Hypothalamus (tissue), 51 donors: ENCODE measurements around the gene SIDT1.

Experiments used
- DNase-seq, 51 donors: peaks; one replicate each; lab custom pipeline; 2025; lab: John Stamatoyannopoulos, UW

Gene SIDT1

DNA sequence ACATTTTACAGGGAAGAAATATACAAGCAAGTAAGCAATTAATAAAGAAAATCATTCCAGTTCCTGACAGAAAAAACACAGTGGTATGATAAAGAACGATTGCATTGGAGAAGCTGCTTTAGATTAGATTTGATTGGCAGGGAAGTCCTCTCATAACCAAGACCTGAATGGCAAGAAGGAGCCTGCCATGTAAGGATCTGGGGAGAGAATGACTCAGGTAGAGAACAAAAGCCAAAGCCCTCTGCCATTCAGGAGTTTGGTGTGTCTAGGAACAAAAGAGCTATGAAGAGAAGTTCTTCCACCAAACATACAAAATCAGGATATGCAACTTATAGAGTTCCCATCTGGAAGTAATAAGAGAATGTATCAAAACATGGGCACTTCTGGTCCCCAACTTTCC is 57.6 kb downstream of the SIDT1 start:
- DNase-seq: no peak

GRCh38 chr3:113590983-113591382 is 58.6 kb downstream of the SIDT1 start:
- DNase-seq: no peak

- no peak for DNase-seq
Measured at GRCh38 chr3:113594066-113594465, 61.7 kb downstream of the SIDT1 start.

DNA sequence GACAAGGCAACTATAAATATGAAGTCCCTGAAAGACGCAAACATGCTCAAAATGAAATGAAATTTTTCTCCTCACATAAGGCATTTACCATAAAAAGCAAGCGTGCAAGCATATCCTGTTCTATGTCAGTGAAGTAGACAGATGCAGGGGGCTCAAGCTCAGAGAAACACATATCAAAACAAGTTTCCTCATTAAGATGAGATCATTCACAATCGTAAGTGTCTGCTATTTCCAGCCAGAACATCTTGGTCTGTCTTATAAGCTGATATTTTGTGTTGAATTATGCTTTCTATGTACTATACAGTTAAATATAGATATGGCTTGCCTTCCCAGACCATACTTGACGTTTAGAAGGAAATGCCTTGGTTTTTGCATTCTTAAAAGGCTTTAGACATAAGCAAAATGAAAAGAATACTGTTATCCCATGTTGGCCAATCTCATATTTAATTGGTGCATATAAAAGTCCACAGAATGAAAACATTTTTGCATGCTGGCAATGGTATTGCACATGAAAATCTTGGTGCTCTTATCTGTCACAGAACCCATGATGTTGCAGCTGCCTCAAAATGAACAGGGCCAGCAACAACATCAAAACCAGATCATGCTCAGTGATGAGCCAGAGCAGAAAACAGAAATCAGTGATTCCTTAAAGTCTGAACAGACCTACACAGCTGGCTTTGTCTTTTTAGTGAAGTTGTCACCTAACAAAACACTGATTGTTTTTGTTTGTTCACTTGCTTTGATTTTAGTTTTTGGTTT is 65.4 kb downstream of the SIDT1 start:
- DNase-seq: no peak

- DNase-seq: peak in 20 of 51 donors; percentile 1 to 53 (median 18)
Measured at GRCh38 chr3:113600418-113601182, 68.2 kb downstream of the SIDT1 start.

DNA sequence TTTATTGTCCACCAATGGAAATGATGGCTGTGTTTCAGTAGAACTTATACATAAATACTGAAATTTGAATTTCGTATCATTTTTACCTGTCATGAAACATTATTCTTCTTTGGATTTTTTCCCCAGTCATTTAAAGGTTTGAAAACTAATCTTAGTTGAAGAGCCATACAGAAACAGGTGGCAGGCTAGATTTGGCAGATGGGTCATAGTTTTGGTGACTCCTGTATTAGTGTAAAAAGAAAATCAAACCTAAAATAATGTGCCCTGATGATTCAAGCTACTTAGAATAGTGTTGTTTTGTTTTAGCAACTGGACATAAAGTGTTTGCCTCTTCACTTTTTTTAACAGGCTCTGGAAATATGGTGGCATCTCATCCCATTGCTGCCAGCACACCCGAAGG is 68.9 kb downstream of the SIDT1 start:
- no peak for DNase-seq

DNA sequence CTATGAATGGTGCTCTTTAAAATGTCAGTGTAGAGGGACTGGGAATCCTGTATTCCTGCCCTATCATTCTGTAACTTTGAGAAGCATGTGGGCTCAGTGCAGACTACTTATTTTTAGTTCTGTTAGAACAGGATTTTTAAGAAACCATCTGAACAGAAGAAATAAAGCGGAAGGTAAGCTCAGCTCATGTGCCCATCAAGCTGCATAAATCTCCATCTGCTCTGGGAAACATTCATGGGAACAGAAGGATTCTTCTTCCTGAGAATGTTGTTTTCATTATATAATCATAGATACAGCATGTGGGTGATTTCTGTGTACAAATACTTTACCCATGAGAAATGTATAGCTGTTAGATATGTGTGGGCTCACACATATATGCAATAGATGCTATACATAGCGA is 69.9 kb downstream of the SIDT1 start:
- DNase-seq: no peak

- peak in 1 of 51 donors; percentile 42 for DNase-seq
Measured at GRCh38 chr3:113602836-113603235, 70.5 kb downstream of the SIDT1 start.

DNA sequence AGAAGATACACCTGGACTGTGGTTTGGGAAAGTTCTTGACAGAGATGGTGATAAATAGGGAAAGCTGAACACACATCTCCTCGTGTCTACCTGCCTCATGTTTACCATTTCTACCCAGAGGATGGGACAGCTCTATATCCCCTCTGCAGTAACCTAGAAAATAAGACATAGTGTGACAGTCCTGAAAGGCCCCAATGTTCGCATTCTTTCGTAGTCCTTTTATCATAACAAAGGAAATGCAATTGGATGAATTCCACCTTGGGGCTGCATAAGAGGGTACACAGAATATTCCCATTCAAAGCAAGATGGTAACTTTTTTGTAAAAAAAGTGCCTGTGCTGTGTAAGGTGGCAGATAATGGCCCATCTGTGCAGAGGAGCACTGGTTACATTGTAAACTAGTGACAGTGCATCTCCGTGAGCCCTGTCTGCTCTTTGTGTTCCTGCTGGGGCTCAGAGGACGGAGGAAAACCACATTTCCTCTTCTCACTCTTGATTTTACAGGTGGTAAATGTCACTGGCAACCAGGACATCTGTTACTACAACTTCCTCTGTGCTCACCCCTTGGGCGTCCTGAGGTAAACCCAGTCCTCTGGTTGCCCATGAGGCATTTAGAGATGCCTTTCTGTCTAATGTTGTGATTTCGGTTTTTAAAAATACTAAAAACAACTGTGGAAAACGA is 74.3 kb downstream of the SIDT1 start:
- no peak for DNase-seq

GRCh38 chr3:113607219-113607596 is 74.9 kb downstream of the SIDT1 start:
- no peak for DNase-seq

DNA sequence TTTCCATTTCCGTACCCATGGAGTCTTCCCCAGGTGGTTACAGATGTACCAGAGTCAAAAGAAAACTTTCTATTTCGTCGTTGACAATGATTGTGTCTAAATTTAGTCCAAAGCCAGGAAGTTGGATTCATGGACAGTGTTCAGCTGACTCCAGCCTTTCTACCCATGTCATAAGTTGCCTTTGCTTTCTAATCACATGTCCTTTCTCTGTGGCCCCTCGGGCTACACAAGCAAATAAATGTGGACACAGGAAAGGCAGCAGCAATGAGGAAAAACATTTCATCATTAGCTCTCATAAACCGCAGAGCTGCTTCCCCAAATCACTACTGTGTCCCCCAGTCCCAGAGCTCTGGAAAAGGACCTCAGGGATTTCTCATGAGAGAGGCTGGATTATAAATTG is 82.0 kb downstream of the SIDT1 start:
- no peak for DNase-seq

DNA sequence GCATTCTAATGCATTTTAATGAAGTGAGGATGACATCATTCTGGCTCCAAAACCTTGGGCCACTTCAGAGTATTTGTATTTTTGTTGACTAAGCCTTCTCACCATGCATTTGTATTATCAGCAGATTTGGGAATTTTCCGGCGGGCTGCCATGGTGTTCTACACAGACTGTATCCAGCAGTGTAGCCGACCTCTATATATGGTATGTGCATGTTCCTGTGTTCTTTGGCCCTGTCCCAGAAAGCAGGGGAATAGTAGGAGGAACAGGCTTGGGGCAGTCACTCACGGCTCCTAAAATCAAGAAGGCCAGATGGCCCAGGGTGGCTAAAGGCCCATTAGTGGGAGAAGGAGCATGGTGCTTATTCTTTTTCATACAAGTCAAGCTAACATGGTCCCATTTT is 83.6 kb downstream of the SIDT1 start:
- DNase-seq: no peak

DNA sequence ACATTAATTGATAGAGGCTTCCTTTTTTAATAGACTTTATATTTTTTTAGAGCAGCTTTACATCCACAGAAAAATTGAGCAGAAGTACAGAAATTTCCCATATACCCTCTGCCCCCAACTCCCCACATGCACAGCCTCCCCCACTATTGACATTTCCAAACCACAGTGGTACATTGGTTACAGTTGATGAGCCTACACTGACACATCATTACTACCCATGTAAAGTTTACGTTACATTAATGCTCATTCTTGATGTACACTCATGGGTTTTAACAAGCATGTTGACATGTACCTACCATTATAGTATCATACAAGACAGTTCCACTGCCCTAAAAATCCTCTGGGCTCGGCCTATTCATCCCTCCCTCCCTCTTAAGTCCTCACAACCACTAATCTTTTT is 85.4 kb downstream of the SIDT1 start:
- DNase-seq: no peak

DNA sequence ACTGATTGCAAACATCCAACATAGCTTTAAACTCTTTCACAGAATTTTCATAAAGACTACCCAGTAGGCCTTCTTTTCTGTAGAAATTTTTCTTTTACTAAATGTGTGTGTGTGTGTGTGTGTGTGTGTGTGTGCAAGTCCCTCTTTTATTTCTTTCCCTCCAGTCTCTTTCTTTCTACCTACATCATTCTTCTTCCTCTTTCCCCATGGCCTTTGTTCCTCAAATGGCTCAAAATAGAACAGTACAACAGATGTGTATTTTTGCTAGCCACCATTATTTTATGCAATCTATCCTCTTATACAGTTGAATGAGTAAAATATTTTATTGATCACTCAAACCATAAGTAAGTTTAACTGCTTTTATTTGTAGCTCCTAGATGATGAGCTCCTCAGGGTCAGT is 87.7 kb downstream of the SIDT1 start:
- DNase-seq: no peak

DNA sequence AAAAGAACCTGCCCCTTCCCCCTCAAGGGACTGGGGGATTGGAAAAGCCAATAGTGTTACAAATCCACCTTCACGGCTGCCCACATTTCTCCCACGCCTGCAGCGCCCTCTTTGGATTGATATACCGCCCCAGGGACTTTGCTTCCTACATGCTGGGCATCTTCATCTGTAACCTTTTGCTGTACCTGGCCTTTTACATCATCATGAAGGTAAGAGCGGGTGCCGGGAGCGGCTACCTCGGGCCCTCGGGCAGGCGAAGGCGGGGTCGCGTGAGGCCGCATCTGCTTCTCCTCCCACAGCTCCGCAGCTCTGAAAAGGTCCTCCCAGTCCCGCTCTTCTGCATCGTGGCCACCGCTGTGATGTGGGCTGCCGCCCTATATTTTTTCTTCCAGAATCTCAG is 91.0 kb downstream of the SIDT1 start:
- no peak for DNase-seq

- DNase-seq: no peak
Measured at GRCh38 chr3:113623811-113624210, 91.5 kb downstream of the SIDT1 start.

- DNase-seq: no peak
Measured at GRCh38 chr3:113625834-113626233, 93.5 kb downstream of the SIDT1 start.

GRCh38 chr3:113626503-113627371 is 94.4 kb downstream of the SIDT1 start:
- peak in 35 of 51 donors; percentile 5 to 61 (median 32) for DNase-seq

GRCh38 chr3:113628316-113628715 is 96.0 kb downstream of the SIDT1 start:
- no peak for DNase-seq

DNA sequence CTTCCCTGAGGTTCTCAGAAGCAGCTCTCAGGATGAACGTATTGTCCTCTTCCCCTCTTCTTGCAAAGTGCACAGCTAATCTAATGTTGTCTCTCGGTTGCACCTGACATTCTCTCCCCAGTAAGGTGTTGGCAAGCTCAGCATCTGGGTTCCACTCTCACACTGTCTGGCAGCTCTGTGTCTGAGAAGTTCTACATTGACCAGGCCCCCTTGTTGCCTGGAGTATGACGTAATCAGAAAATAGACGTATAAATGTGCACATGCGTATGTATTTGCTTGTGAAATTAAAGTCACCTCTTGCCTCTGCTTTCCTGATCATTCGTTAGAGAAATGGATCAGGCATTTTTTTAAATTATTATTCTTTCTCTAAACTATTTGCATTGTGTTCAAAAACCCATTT is 96.4 kb downstream of the SIDT1 start:
- no peak for DNase-seq
